ENCODE measurements around the gene TRANK1.

- TF ChIP-seq, protein P1, sequence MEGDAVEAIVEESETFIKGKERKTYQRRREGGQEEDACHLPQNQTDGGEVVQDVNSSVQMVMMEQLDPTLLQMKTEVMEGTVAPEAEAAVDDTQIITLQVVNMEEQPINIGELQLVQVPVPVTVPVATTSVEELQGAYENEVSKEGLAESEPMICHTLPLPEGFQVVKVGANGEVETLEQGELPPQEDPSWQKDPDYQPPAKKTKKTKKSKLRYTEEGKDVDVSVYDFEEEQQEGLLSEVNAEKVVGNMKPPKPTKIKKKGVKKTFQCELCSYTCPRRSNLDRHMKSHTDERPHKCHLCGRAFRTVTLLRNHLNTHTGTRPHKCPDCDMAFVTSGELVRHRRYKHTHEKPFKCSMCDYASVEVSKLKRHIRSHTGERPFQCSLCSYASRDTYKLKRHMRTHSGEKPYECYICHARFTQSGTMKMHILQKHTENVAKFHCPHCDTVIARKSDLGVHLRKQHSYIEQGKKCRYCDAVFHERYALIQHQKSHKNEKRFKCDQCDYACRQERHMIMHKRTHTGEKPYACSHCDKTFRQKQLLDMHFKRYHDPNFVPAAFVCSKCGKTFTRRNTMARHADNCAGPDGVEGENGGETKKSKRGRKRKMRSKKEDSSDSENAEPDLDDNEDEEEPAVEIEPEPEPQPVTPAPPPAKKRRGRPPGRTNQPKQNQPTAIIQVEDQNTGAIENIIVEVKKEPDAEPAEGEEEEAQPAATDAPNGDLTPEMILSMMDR (IDR thresholded peaks at IDR 0.05; ENCODE audit: insufficient read depth, low read length) = no peak
- TF ChIP-seq POLR2AphosphoS5 (IDR thresholded peaks at IDR 0.05; ENCODE audit: low read depth) = no peak
- TF ChIP-seq GABPA (IDR thresholded peaks at IDR 0.05; ENCODE audit: low read depth) = no peak
- no peak for TF ChIP-seq REST (IDR thresholded peaks at IDR 0.05; ENCODE audit: insufficient replicate concordance, low read depth)
- no peak for TF ChIP-seq SPI1 (IDR thresholded peaks at IDR 0.05; ENCODE audit: borderline replicate concordance, low read depth)
These were observed 35.7 kb downstream of the TRANK1 start for GRCh38 chr3:36909181-36909580.
